Activated CD4-positive, alpha-beta T cell treated with anti-CD3 and anti-CD28 coated beads, Interleukin-2, amount 50 U/mL, for 1 hour (primary cell): ENCODE data around the gene PRKCZ.

Experiments used
- DNase-seq: peaks from one replicate; pipeline ENCODE4 v3.0.0-alpha.2; 2020

The PRKCZ gene

DNA sequence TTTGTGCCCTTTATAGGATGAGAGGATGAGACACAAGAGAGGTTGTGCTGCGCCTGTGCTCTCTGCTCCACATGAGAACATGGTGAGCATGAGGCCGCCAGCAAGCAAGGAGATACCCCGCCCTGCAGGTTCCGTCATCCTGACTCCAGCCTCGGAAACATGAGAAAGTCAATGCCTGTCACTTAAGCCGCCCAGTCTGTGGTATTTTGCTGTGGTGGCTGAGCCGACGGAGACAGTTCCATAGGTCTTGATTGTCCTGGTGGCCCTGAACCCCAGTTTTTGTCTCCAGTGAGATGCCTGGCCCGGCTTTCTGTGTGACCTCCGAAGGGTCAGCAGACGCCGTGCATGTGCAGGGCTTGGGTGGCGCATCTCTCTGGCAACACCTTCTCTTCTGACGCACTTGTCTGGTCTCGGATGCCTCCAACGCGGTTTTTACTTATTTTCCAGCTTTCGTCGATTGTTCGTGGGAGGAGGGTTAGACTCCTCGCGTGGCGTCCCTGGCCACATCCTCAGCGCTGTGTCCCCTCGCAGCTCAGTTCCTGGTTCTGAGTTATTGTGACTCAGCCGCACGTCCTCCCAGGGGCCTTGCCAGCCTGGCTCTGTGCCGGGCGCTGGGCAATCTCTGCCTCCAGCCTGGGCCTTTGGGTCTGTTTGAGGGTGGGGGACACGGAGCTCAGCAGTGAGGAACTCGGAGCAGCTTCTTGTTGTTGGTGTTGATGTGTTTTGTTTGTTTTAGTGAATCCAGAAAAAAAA lies 74.4 kb downstream of the PRKCZ start:
- DNase-seq: no peak

DNA sequence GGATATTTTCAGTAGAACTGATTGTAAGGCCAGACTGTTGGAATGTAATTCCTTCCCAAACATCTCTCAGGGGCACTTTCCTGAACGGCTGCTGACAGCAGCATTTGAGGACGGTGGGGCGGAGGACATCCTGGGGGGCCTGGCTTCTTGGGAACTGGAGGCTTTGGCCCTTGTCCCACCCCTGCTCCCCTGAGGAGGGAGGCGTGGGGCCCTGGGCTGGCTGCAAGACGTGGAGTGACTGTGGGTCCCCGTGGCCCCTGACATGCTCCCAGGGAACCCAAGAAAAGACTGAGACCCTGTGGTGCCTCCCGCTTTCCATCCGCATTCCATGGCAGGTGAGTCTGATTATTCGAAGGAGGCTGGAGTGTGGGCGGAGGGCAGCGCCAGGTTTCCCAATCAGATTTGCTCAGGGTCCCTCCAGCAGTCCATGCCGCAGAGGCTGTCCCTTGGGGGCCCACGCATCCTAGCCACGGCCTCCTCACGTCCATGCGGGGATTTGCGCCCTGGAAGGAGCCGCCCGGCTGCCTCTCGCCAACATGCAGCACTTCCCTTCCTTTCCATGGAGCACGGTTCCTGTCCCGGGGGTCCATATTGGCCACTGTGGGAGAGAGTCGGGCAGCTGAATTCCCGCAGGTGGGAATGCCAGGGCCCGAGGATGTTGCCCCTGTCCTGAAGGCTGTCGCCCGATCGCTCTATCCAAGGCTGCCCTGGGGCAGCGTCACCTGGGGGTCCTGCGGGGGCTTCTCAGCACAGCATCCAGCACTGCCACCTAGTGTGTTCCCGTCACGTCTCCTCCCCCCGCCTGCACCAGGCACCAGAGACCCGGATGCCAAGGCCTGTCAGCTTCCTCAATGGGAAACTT lies 75.4 kb downstream of the PRKCZ start:
- no peak for DNase-seq

DNA sequence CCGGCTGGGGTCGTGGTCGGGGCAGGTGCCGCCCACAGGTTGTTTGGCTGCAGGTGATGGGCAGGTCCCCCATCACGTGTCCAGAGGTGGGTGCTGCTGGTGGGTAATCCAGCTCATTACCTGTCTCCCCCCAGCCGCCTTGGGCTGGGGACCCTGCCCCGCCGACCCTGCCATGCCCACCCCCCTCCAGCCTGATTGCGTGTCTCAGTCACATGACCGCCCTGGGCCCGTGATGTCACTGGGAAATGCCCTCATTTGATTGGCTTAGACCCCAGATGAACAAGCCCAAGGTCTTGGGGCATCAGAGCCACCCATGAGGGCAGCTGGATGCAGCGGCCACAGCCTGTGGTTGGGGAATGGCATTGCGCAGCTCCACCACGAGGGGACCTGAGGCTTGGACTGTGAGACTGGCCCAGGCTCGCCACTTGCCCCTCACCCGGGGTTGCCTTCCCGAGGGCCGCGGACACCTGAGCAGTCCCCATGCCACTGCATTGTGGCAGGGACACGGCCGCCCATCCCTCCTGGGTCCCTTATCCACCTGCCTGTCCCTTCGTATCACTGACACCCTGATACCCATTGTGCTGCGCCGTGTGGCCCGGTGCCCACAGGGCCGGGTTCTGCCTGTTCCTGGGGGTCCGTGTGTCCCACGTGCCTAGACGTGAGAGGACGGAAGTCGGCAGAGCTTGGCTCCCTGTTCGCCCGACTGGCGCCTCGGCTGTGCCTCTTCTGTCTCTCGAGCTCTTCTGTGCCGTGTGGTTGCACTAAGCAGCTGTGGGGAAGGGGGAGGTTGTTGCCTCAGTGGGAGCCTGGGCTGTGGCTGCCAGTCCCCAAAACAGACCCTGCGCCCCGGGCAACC lies 76.3 kb downstream of the PRKCZ start:
- DNase-seq: peak; percentile 12

- DNase-seq: no peak
These were observed 77.3 kb downstream of the PRKCZ start for GRCh38 chr1:2127187-2128145.

DNA sequence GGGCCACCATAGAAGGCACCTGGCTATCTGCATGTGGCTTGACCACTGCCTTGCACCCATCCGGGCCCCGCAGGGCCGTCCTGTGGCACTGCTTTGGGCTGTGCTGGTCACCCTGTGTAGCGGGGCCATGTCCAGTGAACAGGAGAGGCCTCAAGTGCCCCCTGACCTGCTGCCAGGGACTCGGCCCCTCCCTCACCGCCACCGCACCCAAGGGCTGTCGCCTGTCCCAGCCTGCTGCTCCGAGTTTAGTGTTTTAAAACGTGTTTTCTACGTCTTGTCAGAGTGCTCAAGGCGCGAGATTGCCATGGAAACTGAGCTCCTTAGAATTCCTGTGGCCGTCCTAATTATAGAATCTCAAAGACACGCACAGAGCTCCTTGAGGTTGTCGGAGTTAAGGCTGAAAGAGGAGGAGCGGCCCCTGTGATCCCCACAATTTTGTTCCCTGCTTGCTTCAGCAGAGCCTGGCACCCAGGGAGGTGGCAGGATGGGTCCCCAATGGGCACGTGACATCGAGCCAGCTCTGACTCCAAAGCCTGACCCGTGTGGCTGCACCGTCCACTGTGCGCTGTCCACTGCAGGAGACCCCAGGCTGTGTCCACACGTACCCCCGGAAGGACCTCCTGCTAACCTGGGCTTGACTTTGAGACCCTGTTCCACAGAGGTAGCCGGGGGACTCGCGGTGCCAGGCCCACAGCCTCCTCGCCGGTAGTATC lies 78.1 kb downstream of the PRKCZ start:
- DNase-seq: no peak

DNA sequence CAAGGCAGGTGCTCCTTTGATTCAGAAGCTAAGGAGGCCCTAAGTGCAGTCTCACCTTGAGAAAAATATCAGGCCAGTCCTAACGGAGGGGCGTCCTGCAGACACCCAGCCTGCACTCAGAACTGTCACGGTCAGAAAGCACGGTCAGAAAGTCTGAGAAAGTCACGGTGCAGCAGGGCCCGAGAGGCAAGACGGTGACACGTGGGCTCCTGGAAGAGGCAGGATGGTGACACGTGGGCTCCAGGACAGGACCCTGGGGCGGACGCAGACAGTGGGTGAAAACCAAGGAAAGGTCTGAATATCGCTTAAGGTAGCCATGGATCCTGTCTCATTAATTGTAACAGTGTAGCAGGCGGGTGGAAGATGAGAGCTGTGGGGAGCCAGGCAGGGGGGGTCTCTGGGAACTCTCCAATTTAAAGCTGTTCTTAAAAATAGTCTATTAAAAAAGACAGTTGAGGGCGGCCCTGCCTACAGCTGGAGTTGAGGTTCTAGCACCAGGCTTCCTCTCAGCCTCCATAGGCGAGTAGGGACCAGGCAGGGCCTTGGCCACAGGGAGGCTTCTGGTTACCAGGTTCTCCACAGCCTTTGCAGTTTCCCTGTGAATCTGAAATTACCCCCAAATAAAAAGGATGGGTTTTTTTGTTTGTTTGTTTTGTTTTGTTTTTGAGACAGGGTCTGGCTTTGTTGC lies 79.2 kb downstream of the PRKCZ start:
- DNase-seq: no peak

- DNase-seq: no peak
These were observed 79.9 kb downstream of the PRKCZ start for GRCh38 chr1:2130156-2130555.

GRCh38 chr1:2130871-2131289 lies 80.7 kb downstream of the PRKCZ start:
- DNase-seq: no peak

DNA sequence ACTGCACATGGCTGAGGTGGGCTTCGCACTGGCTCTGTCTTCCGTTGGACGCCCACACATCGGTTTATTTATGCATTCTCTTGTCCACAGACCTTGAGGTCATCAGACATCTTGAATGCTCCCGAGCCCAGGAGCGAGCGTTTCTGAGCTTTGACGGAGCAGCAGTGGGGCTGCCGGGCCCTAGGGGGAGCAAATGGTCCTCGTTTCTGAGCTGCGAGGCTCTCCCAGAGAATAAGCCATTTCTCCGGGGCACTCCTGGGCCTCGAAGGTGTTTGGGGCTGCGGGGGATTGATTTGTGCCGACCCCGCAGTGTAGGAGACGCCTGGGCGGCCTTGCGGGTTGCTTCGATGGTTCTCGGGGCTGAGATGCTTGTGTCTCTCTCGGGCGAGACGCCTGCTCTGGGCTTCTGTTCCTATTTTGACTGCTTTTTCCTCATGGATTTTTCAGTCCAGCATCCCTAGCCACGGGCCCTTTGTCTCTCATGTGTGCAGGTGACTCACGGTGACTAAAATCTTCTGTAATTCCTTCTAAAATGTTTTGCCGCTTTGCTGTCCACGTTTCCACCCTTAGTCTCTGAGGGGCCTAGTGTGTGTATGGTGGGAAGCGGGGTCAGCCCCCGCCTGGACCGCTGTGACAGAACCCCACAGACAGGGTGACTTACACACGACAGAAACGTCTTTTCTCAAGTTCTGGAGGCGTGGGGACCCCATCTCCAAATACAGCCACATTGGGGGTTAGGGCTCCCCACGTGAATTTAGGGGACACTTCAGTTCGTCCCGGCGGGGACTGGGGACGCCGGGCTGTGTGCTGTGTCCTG lies 82.2 kb downstream of the PRKCZ start:
- DNase-seq: peak; percentile 23

DNA sequence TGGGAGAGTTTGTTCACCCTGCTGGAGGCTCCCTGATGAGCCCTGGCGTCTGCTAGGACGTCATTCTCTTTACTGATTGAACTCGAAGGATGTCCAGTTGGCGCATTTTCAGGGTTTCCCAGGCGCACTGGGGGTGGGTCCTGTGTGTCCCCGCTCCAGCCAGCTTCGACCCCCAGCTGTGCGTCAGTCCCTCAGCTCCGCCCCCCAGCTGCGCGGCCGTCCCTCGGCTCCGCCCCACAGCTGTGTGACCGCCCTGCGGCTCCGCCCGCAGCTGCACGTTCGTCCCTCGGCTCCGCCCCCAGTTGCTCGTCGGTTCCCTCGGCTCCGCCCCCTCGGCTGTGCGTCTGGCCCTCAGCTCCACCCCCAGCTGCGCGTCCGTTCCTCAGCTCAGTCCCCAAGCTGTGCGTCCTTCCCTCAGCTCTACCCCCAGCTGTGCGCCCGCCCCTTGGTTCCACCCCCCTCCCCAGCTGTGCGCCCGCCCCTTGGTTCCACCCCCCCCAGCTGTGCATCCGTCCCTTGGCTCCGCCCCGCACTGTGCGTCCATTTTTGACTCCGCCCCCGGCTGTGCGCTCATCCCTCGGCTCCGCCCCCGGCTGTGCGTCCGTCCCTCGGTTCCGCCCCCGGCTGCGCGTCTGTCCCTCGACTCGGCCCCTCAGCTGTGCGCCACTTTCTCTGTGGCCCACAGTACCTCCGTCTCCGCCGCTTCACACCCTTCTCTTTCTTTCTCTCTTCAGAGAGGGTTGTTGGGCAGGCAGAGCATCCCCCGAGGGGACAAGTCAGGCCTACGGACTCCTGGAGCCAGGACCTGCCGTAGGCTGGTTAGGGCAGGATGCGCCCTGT lies 83.0 kb downstream of the PRKCZ start:
- DNase-seq: peak; percentile 98

DNA sequence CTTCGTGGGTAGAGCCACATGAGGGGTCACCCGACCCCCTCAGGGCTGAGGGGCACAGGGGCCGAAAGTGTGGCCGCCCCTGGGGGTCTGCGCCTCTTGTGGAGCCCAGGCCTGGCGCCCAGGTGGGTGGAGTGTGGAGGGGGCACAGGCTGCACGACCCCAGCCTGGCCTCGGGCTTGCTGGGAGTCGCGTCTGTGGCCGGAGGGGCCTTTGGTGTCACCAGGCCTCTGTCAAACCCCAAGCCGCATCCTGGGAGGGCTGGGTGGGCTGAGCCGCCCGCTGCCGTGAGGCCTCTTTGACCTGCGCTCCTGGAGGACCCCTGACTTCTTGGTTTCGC lies 83.6 kb downstream of the PRKCZ start:
- no peak for DNase-seq

DNA sequence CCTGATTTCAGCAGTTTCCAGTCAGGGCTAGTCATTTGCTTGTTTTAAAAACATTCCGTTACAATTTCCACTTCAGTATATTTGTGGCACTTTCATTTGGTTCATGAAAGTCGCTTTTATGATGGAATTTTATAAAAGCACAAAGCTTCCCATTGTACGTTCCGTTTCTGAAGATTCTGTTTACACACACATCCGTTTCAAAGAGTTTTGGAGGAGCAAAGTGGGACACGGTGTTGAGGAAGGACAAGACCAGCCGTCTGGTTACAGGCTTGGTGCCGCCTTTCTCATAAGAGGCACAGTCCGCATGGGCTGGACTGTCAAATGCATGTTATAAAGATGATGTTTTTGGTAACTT lies 84.0 kb downstream of the PRKCZ start:
- DNase-seq: no peak

DNA sequence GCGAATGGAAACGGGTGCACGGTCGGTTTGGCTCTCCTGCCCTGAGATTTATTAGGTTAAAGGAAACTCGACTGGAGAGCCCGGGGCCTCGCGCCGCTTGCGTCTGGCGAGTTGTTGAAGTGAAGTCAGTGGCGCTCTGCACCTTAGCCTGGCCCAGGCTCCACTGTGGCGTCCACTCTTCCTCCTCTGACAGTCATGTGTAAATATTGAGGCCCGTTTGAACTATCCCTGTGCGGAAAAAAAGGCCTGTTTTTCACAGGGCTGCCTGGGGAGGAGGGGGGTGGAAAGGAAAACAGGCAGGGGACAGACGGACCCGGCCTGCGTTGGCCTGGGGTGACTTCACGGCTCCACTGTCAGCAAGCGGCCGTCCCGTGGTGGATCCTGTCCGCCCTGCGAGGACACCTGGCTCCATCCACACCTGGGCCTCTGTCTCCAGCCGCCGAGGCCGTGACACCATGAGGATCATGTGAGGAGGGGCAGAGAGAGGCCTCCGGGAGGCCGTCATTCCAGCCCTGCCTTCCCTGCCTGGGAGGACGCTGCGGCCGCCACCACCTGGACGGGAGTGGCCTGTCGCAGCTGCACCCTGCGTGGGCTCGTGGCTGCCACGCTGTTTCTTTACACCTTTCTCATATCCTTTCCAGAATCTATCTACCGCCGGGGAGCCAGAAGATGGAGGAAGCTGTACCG lies 84.6 kb downstream of the PRKCZ start:
- DNase-seq: no peak

DNA sequence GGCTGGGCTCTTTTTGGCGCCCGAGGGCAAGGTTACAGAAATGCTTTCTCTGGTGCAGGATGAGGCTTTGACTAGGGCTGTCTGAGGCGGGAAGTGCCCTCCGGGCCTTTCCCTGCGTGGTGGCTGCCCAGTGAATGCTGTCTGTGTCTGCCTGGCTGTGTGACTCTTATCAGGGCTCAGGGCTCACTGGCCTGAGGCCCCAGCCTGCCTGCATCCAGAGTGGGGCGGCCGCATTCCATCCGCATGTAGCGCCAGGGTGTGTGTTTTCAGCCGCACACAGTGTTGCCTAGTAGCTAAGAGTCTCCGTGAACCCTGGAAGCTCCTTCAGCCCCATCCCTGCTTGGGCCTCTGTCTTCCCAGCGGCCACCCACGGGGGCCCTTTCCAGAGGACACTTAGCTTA lies 85.2 kb downstream of the PRKCZ start:
- DNase-seq: no peak

- DNase-seq: no peak
These were observed 85.7 kb downstream of the PRKCZ start for GRCh38 chr1:2135941-2136340.

DNA sequence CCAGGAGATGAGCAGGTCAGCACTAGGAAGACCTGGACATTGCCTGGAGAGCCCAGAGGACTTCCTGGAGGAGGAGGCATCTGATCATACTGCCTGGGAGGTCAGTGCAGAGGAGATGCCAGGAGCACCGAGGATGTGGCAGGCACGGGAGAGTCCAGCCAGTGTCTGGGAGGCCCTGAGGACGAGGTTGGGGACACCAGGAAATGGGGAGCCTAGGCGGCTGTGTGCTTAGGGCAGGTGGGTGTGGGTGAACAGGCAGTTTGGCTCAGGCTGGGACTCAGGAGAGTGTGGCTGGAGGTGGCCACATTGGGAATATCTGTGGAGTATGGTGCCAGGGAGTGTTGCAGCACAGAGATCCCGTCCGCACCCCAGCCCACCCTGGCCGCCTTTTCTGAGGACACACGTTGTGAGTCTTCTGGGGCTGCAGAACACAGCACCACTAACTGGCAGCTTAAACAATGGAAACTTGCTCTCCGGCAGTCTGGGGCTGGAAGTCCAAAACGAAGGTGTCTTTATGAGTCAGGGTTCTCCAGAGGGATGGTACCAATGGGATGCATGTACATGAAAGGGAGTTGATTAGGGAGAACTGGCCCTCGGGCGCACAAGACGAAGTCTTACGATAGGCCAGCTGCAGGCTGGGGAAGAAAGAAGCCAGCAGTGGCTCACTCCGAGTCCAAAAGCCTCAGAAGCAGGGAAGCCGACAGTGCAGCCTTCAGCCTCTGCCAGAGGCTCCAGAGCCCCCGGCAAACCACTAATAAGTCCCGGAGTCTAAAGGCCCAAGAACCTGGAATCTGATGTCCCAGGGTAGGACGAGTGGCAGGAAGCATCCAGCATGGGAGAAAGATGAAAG lies 86.4 kb downstream of the PRKCZ start:
- DNase-seq: no peak
